Dermis microvascular lymphatic vessel endothelial cell (primary cell): ENCODE results near the gene LYZL2. TPM values are rescaled to one million over a fixed set of nuclear protein-coding genes. Genes with fewer than 3 reads are reported as not detected.
"Not testable (repeated sequence)": the region's sequence is repeated elsewhere in the genome, so short reads cannot be mapped to it uniquely, and the experiment has no call there.

Experiments
- DNase-seq, 2 donors: peaks; one replicate each; pipeline versions ENCODE4 v3.0.0 to v3.0.0-alpha.2; 2010; ENCODE audit warnings: low read depth in 2 of 2
- total RNA-seq: library from RNA; depleted of rRNA; stranded (reverse); fragments of >200 nt; gene quantifications from 2 replicates; pipeline ENCODE4 v1.2.1, GENCODE V29; 2014

LYZL2 gene
- not detected in 2 replicates for total RNA-seq

DNA sequence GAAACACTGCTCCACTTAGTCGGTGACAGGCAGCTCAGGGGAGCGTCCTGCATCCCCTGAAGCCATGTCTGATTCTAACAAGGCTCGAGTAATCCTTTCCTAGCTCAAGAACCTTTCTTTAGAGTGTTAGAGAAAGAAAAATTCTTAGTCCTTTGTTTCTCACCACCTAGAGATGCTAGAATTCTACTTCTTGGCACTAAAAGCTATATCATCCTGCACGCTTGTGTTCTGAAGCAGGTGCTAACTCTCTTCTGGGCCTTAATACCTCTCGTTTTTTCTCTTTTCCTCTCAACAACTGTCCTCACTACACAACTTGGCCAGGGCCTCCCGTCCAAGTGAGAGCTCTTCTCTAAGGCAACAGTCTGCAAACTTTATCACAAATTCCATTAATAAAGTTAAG, at the start of gene LYZL2:
Gene LYZL2, minus strand, starts transcription at position 101 of the 400 bp plus-strand sequence. CDS start 2,838 bp downstream, outside the sequence.
- DNase-seq, result no peak

GRCh38 chr10:30677616-30678015, 48.1 kb upstream of the LYZL2 start:
- not testable (repeated sequence) for DNase-seq

DNA sequence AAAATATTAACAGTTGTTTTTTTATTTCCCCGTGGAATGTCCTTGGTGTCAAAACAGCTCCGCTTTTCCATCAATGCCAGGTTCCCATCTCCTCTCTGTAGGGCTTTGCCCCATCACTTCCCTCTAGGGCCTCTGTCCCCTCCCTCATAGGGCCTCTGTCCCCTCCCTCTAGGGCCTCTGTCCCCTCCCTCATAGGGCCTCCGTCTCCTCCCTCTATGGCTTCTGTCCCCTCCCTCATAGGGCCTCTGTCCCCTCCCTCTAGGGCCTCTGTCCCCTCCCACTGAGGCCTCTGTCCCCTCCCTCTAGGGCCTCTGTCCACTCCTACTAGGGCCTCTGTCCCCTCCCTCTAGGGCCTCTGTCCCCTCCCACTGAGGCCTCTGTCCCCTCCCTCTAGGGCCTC, 47.6 kb upstream of the LYZL2 start:
- not testable (repeated sequence) for DNase-seq

DNA sequence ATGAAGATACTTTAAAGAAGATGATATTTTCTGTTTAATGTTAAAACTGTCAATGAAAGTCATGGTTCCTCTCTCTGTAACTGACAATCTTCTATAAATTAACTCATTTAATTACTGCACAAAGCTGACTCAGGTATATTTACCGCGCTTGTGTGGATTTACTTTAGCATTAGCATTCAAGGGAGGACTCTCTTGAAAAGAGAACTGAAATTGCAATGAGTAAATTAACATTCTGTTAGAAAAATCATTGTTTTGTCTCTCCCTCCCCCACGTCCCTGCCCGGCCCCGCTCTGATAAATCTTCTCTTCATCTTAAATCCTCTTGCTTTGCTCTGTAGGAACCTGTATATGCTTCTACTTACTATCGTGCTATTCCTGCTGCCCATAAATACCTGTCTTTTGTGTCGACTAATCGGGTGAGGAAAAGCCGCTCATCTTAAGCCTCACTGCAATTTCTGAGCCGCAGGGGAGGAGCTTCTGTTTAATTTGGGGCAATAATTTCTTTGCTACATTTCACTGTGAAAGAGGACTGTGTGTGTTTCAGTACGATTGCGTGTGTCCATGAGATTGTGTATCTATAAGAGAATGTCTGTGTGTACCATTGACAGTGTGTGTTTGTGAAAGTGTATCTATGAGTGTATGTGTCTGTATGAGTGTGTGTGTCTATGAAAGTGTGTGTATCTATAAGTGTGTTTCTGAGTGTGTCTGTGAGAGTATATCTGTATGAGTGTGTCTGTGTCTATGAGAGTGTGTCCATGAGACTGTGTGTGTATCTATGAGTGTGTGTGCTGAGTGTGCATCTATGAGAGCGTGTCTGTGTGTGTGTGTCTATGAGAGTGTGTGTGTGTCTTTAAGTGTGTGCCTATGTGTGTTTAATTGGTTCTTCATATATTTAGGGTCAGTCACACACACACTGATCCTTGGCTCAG, 46.5 kb upstream of the LYZL2 start:
- no peak for DNase-seq

- DNase-seq, result no peak
Measured at GRCh38 chr10:30674796-30675195, 45.2 kb upstream of the LYZL2 start.

DNA sequence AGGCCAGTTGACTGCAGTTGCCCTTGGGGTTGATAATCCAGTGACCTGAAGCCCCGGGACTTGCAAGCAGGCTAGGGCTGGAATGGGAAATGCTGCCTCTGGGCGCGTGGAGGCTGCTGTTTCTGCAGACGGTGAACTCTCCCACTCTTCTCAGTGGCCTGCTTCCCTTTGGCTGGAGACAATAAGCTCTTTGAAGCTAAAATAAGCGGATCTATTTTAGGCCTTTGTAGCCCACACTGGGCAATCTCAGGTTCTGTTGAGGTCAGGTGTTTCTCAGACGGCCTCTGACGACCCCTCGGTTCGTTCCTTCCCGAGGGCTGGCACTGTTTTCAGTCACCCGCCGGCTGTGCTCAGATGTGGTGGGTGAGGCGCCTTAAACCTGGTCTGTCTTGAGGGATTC, 43.7 kb upstream of the LYZL2 start:
- not testable (repeated sequence) for DNase-seq

DNA sequence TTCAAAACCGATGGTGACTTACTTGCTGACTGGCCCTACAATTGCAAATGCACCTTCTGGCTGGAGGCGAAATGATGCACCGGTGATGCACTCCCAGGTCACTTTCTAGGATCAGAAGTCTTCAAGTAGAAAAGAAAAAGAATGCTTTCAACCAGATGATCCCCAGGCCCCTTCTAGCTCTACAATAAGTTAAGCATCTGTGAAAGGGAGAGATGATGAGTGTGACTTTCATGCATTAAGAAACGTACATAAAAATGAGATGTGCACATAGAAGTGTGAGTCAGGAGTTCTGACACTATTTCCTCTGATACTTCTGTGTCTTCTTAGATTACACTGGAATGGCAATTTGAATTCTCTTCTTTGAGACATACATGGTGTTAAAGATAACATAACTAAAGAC, 42.8 kb upstream of the LYZL2 start:
- DNase-seq, result not testable (repeated sequence)

DNA sequence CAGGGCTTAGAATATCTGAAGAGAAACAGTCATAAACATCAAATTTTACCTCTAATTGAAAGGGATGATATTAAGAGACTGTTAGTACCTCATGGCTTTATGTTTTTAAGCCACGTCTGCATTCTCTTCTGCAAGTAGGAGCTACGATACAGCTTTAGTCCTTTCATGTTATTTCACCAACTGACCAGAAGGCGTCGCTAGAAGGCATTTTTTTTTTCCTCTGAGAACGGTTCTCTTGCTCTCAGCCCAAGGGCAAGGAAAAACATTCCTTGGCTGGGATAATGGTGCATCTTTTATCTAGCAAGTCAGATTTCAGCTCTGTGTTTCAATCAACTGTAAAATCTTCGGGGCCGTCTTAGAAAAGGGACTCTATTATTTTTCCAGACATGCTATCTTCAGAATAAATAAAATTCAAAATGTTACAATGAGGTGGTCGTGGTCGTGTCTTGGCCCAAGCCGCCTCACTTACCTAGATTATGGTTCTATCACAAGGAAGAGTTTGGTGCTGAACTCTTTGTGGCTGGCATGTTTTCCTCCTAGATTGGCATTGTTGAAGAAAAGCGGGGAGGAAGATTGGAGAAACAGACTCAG, 41.6 kb upstream of the LYZL2 start:
- peak; percentile 45 to 79 for DNase-seq

DNA sequence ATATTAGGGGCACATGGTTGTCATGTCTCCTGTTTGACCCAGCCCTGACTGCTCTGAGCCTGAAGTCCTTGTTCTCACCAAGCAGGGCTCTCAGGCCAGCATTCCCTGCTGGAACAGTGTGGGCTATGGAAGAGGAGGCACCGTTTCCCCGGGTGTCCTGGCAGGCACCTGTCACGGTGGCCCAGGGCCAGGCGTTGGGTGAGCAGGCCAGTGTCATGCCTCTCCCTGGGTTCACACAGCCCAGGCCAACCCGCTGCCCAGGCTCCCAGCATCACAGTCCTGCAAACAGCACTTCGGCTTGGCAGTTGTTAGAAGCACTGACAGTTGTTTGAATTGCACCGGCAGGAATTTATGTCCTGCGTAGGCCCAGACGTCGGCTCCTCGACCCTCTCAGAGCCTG, 38.4 kb upstream of the LYZL2 start:
- not testable (repeated sequence) for DNase-seq

- DNase-seq, result not testable (repeated sequence)
Measured at GRCh38 chr10:30663403-30663802, 33.9 kb upstream of the LYZL2 start.

DNA sequence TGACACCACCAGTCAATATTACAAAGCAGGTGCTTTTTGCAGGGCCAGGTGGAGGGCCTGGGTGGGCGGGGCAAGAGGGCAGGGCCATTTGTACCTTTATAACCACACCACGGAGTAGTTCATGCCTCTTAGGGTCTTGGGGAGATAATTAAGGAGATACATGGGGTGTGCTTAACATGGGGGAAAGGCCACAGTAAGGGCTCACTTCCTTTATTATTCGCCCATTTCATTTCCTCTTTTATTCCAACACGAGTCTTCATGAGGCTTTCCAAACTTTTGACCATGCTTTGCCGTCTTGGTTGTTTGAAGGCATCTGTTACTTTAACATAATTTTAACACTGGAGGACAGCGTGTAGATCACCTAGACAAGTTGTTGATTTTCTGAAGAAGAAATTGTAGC, 33.3 kb upstream of the LYZL2 start:
- DNase-seq, result no peak

- DNase-seq, result not testable (repeated sequence)
Measured at GRCh38 chr10:30660314-30660713, 30.8 kb upstream of the LYZL2 start.

- no peak for DNase-seq
Measured at GRCh38 chr10:30656233-30656632, 26.7 kb upstream of the LYZL2 start.

DNA sequence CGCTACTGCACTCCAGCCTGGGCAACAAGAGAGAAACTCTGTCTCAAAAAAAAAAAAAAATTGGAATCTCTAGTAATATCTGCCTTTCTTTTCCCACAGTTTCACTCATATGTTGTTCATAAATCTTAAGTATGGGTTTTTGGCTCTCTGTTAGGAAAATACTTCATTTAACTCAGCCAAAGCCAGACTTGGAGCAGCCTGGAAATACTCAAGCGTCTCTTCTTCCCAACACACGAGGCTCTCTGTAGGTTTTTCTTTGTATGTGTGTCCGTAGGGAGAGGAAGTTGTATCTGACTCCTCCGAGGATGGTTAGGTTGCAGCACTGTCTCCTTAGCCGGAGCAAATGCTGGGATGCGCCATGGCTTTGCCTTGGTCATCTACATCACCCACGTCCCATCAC, 25.4 kb upstream of the LYZL2 start:
- not testable (repeated sequence) for DNase-seq

DNA sequence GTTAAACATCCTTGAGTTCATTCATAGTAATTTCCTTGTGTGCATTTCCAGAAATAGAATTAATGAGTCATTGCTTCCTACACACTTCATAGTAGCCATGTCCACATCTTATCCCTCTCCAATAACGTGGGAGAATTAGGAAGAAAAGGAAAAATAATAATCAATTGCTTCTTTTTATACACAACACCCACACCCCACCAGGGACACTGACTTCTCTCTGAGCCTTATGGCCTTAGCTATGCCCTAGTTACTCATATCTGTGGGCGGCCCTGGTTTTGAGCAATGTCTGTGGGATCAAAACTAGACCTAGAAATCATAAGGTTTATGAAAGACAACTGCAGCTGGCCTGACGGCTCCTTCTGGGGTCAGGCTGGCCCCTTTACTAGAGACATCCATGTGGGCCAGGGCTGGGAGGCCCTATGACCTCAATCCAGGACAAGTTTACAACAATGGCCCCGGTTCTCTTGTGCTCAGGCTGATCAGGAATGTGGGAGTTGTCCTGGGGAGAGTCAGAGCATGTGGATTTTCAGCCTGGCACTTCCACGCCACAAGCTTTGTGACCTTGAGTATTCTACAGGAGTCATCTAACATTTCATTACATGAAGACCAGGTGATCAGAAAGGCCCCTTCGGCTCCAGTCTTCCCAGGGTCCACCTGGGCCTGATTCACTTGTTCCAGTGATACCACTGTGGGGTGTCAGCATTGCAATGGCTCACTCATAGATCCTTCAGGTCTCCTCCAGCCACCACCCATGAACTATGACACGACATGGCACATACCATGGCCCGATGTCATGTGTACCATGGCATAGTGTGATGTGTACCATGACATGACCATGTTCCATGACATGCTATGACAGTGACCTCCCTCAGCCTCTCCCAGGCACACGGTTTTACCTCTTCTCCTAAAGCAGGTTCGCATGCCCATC, 22.2 kb upstream of the LYZL2 start:
- peak in 1 of 2 donors; percentile 68 for DNase-seq

- DNase-seq, result no peak
Measured at GRCh38 chr10:30647089-30647488, 17.5 kb upstream of the LYZL2 start.

DNA sequence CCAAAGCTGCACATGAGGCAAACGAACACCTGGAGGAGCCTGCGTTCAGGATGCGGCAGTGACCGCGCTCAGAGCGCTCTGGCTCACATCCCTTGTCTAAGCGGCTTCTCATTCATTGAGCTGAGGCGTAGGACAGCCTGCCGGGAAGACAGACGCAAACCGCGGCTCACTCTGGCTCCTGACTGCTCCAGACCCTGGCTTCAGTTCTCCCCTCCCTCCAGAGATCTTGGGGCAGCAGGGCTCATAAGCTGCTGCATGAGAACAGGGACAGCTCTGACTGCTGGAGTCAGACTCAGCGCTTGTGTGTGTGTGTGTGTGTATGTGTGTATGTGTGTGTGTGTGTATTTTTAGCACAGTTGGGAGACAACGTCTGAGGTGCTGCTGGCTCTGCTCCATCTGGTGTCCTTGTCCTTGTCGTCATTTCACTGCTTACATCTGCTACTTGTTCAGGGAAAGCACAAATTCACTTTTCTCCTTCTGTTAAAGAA, 15.8 kb upstream of the LYZL2 start:
- peak in 1 of 2 donors; percentile 63 for DNase-seq

GRCh38 chr10:30644408-30644861, 14.9 kb upstream of the LYZL2 start:
- peak; percentile 75 to 90 for DNase-seq

GRCh38 chr10:30643557-30644199, 14.1 kb upstream of the LYZL2 start:
- DNase-seq, result peak in 1 of 2 donors; percentile 53

GRCh38 chr10:30642856-30643255, 13.3 kb upstream of the LYZL2 start:
- DNase-seq, result not testable (repeated sequence)
